Adrenal gland (tissue), 5 donors: ENCODE data around the gene LDLRAP1.

Source experiments
- CTCF ChIP-seq, 6 experiments: fragments of 450-650 bp in 4 of 6; fragments of 200-600 bp in 2 of 6; sonication (generic) in 1 of 6; IDR thresholded peaks; 1 replicate in 5 of 6; 2 replicates in 1 of 6; pipeline versions ENCODE4 v1.5.1 to v1.8.0; 2016 to 2021; ENCODE audit warnings: antibody characterized with exemption in 6 of 6, mild to moderate bottlenecking in 2 of 6, moderate library complexity in 1 of 6
- POLR2A ChIP-seq, 2 donors: fragments of 450-650 bp; IDR thresholded peaks; one replicate each; pipeline ENCODE4 v1.6.1; 2017; ENCODE audit warnings: antibody characterized with exemption in 2 of 2, mild to moderate bottlenecking in 2 of 2, moderate library complexity in 1 of 2
- donor health status: DM: no; HTN: no; CAD: no.

GRCh38 chr1:25546193-25546592 is 2.8 kb downstream of the LDLRAP1 start:
- no peak for TF ChIP-seq CTCF (IDR thresholded peaks at IDR 0.05)
- no peak for TF ChIP-seq POLR2A (IDR thresholded peaks at IDR 0.05)
